ENCODE measurements around the gene UBXN4.

- TF ChIP-seq SIX1 (CRISPR knock-in tag; IDR thresholded peaks at IDR 0.05; ENCODE audit: borderline replicate concordance), result no peak
- no peak for TF ChIP-seq ETV6 (CRISPR knock-in tag; conservative IDR thresholded peaks at IDR 0.05)
Observed at GRCh38 chr2:135790423-135790822, 48.8 kb downstream of the UBXN4 start.

Measured in HepG2 (cell line).